Panc1 (cell line): ENCODE measurements around the gene TNIP2. TPM values are rescaled to one million over a fixed set of nuclear protein-coding genes. Genes with fewer than 3 reads are reported as not detected.

Experiments
- ATAC-seq: fragments of 200-7000 bp; cut with Tn5 transposase; 2 replicates; pipeline ENCODE4 v1.9.1; 2020; ENCODE audit warnings: mild to moderate bottlenecking, moderate library complexity
- BruUV-seq: library from RNA; stranded (reverse); fragments of 400-500 nt; replicated peaks from 2 replicates; lab custom pipeline; 2021; lab: Mats Ljungman, UMichigan
- CTCF ChIA-PET: fragments of 300-600 bp; sonication (Branson Sonifier 250); formaldehyde crosslinking; loops from one replicate; lab custom pipeline; 2022; ENCODE audit warnings: antibody characterized with exemption; lab: Charles Lee
- POLR2A ChIA-PET: fragments of 300-600 bp; sonication (Branson Sonifier 250); formaldehyde crosslinking; loops from one replicate; lab custom pipeline; 2022; ENCODE audit warnings: antibody characterized with exemption; lab: Charles Lee
- DNase-seq: peaks from one replicate; pipeline ENCODE4 v3.0.0-alpha.2; 2010; ENCODE audit warnings: low read depth, low spot score
- H3K27ac ChIP-seq: 2 replicates; pipeline ENCODE4 v1.5.1; 2011; ENCODE audit warnings: mild to moderate bottlenecking, low read length, inconsistent platforms
- H3K27me3 ChIP-seq: fragments of 200-500 bp; sonication (Bioruptor generic); 2 replicates; pipeline ENCODE4 v1.6.0; 2014; ENCODE audit warnings: low read length, inconsistent platforms; ENCODE audit not compliant: control insufficient read depth, insufficient read depth
- H3K36me3 ChIP-seq: fragments of 200-500 bp; sonication (Bioruptor generic); 2 replicates; pipeline ENCODE4 v1.5.1; 2014; ENCODE audit warnings: inconsistent platforms, mild to moderate bottlenecking, low read length, moderate library complexity; ENCODE audit not compliant: control insufficient read depth, insufficient read depth
- H3K4me1 ChIP-seq: 2 replicates; pipeline ENCODE4 v1.5.1; 2011; ENCODE audit warnings: inconsistent platforms, mild to moderate bottlenecking, low read length, moderate library complexity; ENCODE audit not compliant: control insufficient read depth, insufficient read depth
- H3K4me3 ChIP-seq, 2 experiments: 2 replicates each; pipeline ENCODE4 v1.5.1; 2011 to 2012; ENCODE audit warnings: low read depth in 2 of 2, low read length in 2 of 2, mild to moderate bottlenecking in 2 of 2, inconsistent platforms in 1 of 2, moderate library complexity in 1 of 2
- H3K9me3 ChIP-seq: fragments of 200-500 bp; sonication (Bioruptor generic); 2 replicates; pipeline ENCODE4 v1.5.1; 2014; ENCODE audit warnings: low read depth, mild to moderate bottlenecking, inconsistent platforms, low read length, moderate library complexity; ENCODE audit not compliant: control insufficient read depth, insufficient read depth
- POLR2AphosphoS5 ChIP-seq: IDR thresholded peaks from 2 replicates; pipeline ENCODE4 v1.6.1; 2012; ENCODE audit warnings: mild to moderate bottlenecking, low read depth, low read length, moderate library complexity
- REST ChIP-seq, 2 experiments: IDR thresholded peaks; 2 replicates each; pipeline ENCODE4 v1.6.1; 2011 to 2012; ENCODE audit warnings: low read depth in 2 of 2, control low read depth in 1 of 2, low read length in 1 of 2, mild to moderate bottlenecking in 1 of 2, moderate library complexity in 1 of 2; ENCODE audit not compliant: insufficient read depth in 1 of 2
- SIN3A ChIP-seq: IDR thresholded peaks from 2 replicates; pipeline ENCODE4 v1.6.1; 2012; ENCODE audit warnings: low read depth, mild to moderate bottlenecking, low read length, moderate library complexity, borderline replicate concordance; ENCODE audit not compliant: insufficient read depth
- TCF7L2 ChIP-seq: IDR thresholded peaks from 2 replicates; pipeline ENCODE4 v1.6.1; 2011; ENCODE audit warnings: mild to moderate bottlenecking, low read depth, low read length, inconsistent platforms
- in situ Hi-C: cut with HindIII; loops from 2 replicates; pipeline ENCODE4 v1.10.0; 2016; ENCODE audit warnings: low sequenced_read_pairs, low pct_unique_long_range_greater_than_20kb
- intact Hi-C: fragments of 100-400 bp; cut with micrococcal nuclease; formaldehyde crosslinking; loops from one replicate; pipeline ENCODE4 v1.10.0; 2022; ENCODE audit not compliant: unreplicated experiment
- total RNA-seq: library from RNA; stranded (reverse); gene quantifications from one replicate; pipeline ENCODE4 v1.2.1, GENCODE V29; 2021; ENCODE audit not compliant: unreplicated experiment
- TF ChIP-seq, protein P1 (sequence below): fragments of 450-650 bp; IDR thresholded peaks from 2 replicates; pipeline ENCODE4 v1.5.1; 2017; ENCODE audit warnings: mild to moderate bottlenecking

TNIP2 gene
- total RNA-seq, 1 experiment from 2014 or later, result 60.3 TPM

DNA sequence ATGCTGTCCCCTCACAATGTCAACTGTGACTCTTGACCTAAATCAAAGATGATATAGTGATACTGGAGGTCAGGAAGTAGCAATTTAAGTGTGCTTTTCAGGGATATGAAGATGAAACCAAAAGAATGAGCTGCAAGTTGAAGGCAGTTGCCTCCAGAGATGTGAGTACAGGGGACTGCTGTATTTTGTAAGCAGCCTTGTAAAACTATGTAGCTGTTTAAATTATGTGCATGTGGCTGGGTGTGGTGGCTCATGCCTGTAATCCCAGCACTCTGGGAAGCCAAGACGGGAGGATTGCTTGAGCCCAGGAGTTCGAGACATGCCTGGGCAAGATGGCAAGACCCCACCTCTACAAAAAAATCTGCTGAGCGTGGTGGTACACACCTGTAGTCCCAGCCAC is 15.1 kb upstream of the TNIP2 start:
- Histone ChIP-seq H3K4me1 (no peaks in the 10 kb centered on the region), H3K4me3 (no peak overlapping the region), H3K36me3 (no peaks in the 10 kb centered on the region), H3K27me3 (no peaks in the 10 kb centered on the region), H3K27ac (no peak overlapping the region), H3K9me3 (no peaks in the 10 kb centered on the region)
- in situ Hi-C loops, result no loop called here
- ATAC-seq (no peak), DNase-seq (no peak)
- POLR2A ChIA-PET, result no interaction called here
- intact Hi-C loops, result no loop called here
- TF ChIP-seq POLR2AphosphoS5 (no peak), TCF7L2 (no peak), REST (IDR thresholded peaks at IDR 0.05; ENCODE audit: insufficient read depth in 1 of 2, low read depth in 2 of 2, low read length in 1 of 2) (no peak), SIN3A (no peak)
- TF ChIP-seq, protein P1, sequence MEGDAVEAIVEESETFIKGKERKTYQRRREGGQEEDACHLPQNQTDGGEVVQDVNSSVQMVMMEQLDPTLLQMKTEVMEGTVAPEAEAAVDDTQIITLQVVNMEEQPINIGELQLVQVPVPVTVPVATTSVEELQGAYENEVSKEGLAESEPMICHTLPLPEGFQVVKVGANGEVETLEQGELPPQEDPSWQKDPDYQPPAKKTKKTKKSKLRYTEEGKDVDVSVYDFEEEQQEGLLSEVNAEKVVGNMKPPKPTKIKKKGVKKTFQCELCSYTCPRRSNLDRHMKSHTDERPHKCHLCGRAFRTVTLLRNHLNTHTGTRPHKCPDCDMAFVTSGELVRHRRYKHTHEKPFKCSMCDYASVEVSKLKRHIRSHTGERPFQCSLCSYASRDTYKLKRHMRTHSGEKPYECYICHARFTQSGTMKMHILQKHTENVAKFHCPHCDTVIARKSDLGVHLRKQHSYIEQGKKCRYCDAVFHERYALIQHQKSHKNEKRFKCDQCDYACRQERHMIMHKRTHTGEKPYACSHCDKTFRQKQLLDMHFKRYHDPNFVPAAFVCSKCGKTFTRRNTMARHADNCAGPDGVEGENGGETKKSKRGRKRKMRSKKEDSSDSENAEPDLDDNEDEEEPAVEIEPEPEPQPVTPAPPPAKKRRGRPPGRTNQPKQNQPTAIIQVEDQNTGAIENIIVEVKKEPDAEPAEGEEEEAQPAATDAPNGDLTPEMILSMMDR, result no peak
- CTCF ChIA-PET, result no interaction called here
- no TSS peak for BruUV-seq

- Histone ChIP-seq H3K27me3 (no peaks in the 10 kb centered on the region), H3K36me3 (no peaks in the 10 kb centered on the region), H3K27ac (no peak overlapping the region), H3K4me3 (no peak overlapping the region), H3K4me1 (no peaks in the 10 kb centered on the region), H3K9me3 (no peaks in the 10 kb centered on the region)
- no peak for DNase-seq
- intact Hi-C loops, result loop anchor here (10.0 kb wide), 1 partner anchor 166 kb away; no protein-coding TSS in a partner anchor
- no peak for ATAC-seq
- TF ChIP-seq TCF7L2 (no peak), REST (IDR thresholded peaks at IDR 0.05; ENCODE audit: insufficient read depth in 1 of 2, low read depth in 2 of 2, low read length in 1 of 2) (no peak), POLR2AphosphoS5 (no peak), SIN3A (no peak)
- TF ChIP-seq, protein P1, result no peak
- in situ Hi-C loops, result no loop called here
- ChIA-PET CTCF (no interaction called here), POLR2A (no interaction called here)
- BruUV-seq, result no TSS peak
Observed at GRCh38 chr4:2768921-2769336, 12.8 kb upstream of the TNIP2 start.
